ENCODE measurements around the gene COL28A1.

Gene COL28A1

DNA sequence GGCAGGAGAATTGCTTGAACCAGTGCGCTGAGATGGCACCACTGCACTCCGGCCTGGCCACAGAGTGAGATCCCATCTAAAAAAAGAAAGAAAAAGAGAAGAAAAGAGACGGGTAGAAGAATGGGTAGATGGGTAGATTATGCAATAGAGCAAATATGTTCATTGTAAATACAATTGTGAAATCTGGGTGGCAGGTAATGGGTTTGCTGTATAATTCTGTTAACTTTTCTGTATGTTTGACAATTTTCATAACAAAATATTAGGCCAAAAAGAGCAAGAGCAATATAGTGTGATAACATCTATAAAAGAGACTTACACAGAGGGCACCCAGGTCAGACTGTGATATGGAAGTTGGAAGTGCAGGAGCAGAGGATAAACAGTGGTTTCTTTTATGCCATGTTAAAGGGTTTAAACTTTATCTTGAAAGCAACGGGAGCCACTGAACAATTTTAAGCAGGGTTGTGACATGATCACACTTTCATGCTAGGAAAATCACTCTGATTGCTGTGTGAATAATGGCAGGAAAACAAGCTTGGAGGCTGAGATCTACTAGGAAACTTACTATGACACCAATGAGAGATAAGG is 6.7 kb upstream of the COL28A1 start:
- TF ChIP-seq, protein P1, sequence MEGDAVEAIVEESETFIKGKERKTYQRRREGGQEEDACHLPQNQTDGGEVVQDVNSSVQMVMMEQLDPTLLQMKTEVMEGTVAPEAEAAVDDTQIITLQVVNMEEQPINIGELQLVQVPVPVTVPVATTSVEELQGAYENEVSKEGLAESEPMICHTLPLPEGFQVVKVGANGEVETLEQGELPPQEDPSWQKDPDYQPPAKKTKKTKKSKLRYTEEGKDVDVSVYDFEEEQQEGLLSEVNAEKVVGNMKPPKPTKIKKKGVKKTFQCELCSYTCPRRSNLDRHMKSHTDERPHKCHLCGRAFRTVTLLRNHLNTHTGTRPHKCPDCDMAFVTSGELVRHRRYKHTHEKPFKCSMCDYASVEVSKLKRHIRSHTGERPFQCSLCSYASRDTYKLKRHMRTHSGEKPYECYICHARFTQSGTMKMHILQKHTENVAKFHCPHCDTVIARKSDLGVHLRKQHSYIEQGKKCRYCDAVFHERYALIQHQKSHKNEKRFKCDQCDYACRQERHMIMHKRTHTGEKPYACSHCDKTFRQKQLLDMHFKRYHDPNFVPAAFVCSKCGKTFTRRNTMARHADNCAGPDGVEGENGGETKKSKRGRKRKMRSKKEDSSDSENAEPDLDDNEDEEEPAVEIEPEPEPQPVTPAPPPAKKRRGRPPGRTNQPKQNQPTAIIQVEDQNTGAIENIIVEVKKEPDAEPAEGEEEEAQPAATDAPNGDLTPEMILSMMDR (IDR thresholded peaks at IDR 0.05), result no peak

DNA sequence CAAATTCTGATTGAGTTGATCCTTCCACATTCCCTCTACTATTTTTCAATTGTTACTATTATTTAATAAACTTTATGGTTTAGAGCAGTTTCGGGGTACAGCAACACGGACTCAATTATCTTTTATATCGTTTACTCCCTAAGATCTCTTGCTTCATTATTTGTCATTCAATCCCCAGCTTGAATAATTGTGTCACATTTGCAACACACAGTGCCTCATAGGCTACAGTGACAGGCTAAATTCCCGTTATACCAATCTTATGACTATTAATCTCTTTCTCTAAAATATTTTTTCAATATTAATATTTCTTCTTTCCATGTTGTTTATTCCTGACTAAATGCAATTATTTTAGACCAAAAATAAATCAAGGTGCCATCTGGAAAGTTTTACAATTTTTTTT is 4.0 kb upstream of the COL28A1 start:
- TF ChIP-seq, protein P1 (IDR thresholded peaks at IDR 0.05), result no peak

DNA sequence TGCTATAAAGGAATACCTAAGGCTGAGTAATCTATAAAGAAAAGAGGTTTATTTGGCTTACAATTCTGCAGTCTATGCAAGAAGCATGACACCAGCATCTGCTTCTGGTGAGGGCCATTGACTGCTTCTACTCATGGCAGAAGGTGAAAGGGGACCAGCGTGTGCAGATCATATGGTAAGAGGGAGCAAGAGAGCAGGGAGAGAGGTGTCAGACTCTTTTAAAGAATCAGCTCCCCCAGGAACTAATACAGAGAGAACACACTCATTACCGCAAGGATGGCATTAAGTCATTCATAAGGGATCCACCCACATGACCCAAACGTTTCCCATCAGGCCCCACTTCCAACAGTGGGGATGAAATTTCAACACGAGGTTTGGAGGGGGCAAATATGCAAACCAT is 3.5 kb upstream of the COL28A1 start:
- TF ChIP-seq, protein P1 (IDR thresholded peaks at IDR 0.05), result no peak

DNA sequence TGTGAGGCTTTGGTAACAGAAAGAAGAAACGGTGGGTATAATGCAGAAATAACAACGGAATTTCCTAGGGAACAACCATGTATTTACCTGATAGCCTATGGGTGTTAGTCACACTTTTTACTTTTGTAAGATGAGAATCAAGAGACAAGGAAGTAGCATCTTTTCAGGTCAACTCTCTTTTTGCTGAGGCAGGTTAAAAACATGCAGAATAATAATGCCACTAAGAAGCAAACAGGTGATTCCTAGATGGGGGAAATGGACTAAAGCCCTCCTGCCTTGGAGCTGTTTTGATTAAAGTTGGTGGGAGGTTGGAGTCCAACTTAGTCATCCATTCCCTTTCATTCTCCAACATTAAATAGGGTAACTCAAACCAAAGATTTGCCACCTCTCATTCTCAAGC is 2.0 kb upstream of the COL28A1 start:
- TF ChIP-seq, protein P1 (IDR thresholded peaks at IDR 0.05), result no peak

DNA sequence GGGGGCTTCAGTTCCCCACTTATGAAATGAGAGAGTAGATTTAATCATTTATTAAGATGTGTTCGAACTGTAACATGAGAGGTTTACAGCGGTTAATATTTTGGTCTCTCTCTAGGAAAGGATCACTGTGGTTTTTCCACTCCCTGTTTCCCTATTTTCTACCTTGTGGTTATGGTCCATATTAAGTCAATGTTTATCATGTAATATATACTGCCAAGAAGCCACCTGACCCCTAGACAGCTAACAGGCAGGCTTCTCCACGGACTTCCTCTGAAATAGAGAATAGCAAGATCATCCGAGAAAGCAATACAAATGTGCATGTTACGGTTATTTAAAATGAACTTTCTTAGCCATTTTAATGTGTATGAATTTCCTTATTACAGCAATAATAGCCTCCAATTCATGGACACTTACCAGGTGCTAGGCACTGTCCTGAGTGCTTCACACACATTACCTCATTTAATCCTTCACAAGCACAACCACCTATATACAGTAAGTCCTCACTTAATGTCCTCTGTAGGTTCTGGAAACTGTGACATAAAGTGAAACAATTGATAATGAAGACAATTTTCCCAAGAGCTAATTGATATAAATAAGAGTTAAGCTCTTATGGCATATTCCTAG is 835 bp upstream of the COL28A1 start:
- TF ChIP-seq, protein P1 (IDR thresholded peaks at IDR 0.05), result no peak

DNA sequence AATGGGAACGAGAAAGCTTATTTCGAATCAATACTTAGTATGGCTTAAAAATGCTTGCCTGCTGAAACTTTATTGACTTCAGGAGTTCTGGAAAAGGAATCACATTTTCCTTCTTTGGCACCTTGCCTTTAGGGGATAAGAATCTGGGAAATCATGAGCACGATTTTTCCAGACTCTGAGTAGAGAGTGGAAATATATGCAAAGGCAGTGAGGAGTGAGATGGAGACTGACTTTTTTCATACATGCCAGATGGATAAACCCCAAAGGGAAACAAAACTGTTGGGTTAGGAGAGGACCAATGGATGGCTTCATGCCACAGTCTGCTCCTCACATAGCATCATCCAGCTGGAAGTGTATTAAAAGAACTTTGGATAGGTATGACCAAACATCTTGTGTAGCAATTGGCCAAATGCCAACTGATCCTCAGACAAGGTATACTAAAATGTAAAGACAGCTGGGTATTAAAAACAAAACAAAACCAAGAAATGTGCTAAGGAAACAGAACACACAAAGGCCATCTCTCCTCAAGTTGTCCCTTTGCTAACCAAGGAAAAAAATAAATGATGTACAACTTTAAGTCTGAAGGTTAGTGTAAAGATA is 1.7 kb downstream of the COL28A1 start:
- TF ChIP-seq, protein P1 (IDR thresholded peaks at IDR 0.05), result no peak

DNA sequence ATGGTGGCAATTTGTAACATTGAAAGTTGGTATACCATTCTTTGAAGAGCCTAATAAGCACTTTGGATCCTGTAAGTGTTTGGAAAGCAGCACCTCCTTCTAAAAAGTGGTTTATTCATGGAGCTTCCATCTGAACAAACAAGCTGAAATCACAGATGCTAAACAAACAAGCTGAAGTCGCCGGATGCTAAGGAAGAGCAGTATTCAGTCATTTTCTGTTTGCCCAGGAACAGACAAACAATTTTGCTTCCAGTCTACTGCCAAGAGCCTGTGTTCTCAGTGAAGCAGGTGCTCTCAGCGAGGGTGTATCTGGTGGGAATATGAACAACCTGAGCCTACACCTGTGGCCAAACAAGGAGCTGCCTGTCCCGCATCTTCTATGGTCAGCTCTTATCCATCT is 6.3 kb downstream of the COL28A1 start:
- TF ChIP-seq, protein P1 (IDR thresholded peaks at IDR 0.05), result no peak
